GM21529 (cell line): ENCODE measurements around the gene HIVEP3.
A peak's percentile ranks its signal among the peaks of the same experiment; 100 is the strongest.
"Not testable (repeated sequence)": the region's sequence is repeated elsewhere in the genome, so short reads cannot be mapped to it uniquely, and the experiment has no call there.

Source experiments
- ATAC-seq: cut with Tn5 transposase; IDR thresholded peaks from one replicate; pipeline ENCODE4 v1.9.1; 2021; ENCODE audit not compliant: unreplicated experiment

The HIVEP3 gene

DNA sequence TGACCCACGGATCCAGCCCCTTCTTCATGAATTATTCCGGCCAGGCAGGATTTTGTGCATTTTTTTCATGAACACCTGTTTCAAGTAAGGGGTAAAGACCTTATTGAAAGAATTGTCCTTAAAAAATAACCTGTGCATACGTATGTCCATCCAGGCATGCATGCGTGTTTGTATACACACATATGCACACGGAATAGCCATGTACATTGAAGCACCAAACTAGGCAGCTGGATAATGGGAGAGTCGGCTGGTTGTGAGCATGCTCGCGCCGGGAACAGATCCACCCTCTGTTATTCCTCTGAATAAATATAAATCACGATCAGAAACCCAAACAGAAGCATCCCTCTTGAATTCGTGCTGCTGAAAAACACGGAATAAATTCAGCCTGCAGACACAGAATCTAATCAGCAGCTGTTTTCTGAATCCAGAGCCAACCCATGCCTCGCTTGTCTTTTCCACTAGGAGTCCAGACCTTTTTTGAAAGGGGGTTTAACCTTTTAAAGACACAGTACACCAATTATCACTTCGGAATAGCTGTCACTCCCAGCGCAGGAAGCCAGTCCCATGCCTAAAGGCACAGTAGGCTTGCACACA lies at the start of gene HIVEP3:
TSS of gene HIVEP3 (minus strand) at position 473 of the 594 bp plus-strand sequence.
- ATAC-seq: no peak

DNA sequence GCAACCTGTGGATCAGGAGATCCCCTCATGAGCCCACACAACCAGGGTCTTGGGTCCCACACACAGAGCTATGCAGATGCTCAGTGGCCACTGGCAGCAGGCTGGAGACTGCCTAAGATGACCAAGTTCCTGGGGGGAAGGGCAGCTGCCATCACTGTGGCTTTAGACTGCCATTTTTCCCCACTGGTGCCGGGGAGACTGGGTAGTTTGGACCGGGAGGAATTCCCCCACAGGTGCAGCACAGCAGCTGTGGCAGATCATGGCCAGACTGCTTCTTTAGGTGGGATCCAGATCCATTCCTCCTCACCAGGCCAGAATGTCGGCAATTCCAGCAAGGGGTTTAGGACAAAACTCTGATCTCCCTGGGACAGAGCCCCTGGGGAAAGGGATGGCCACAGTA lies 45.7 kb upstream of the HIVEP3 start:
- ATAC-seq: no peak

DNA sequence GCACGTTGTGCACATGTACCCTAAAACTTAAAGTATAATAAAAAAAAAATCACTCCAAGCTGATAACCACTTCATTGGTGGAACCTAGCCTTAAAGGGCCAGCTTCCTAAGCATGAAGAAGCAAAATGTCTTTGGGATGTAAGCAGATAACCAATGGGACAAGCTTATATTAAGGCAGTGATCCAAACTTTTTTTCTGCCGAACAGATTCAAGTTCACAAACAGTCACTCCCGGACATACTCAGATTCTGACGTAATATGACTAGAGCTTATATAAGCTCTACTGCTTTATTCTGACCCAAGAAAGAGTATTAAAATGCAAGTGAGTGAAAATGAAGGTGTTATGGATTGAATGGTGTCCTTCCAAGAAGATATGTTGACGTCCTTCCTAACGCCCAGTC lies 44.9 kb upstream of the HIVEP3 start:
- no peak for ATAC-seq

DNA sequence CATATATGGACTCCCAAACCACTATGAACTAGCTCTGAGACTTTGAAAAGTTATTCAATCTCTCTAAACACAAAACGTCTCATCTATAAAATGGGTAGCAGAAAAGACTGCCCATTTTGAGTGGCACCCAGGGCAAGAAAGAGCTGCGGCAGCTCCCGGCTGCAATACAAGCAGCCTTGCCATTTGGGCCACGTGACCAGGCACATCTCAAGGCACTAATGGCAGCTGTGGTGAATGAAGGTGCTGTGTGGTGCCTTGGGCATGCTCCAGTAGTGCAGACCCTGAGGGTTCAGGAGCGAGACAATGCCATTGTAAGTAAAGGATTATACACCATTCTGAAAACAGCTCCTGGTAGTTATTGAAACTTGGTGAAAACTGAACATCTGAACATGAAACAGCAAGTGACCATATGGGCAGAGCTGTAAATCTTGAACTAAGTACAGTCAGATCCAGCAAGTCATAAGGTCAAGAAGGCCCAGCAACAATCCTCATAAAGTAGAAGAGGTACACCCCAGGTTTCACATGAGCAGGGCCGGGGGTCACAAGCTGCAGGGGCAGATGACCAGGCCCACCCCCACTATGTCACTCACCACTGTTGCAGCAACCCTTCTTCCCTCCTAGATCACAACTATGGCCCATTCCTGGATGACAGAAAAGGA lies 39.4 kb upstream of the HIVEP3 start:
- ATAC-seq: no peak

DNA sequence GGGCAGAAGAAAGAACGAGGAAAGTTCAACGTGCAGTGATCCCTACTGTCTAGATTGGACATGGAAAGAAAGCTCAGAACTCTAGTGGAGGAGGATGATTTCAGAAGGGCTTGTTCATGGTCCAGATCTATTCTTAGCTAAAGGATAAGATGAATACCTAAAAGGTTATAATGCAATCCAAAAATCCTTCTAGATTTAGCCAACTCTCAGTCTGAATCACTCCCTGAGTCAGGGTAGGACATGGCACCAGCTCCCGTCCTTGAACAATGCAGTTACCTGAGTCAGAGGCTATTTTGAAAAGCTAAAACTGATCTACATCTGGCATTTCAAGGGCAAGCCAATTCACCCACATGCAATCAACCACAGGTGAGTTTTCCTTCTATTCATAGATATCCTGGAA lies 38.8 kb upstream of the HIVEP3 start:
- no peak for ATAC-seq

DNA sequence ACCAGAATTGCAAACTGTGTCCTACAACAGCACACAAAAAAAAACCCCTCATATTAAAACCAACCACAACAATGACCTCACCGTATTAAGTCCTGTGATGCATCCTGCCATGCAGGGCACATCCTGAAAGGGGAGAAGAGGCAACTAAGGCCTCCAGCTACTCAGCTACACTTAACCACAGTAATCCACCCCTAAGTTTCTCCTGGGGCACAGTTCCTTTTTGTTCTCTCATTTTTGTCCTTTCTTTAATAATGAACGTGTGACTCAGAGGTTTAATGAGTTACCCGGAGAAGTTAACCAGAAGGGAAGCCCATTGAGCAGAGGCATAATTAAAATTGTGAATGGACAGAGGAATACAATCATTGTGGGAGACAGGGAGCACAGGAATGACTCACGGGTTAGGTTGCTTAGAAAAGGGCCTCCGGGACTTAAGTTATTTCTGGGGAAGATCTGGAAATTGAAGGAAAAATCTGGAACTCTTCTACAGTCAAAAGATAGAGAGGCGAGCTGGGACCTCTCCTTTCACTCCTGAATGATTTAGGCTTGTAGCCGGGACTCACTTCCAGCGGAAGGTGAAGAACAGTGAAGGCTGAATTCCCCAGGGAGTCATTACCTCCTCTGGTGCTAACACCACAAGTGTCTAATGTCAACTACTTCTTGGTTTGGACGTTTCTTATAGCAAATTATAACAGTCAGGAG lies 36.9 kb upstream of the HIVEP3 start:
- peak; percentile 85 for ATAC-seq

DNA sequence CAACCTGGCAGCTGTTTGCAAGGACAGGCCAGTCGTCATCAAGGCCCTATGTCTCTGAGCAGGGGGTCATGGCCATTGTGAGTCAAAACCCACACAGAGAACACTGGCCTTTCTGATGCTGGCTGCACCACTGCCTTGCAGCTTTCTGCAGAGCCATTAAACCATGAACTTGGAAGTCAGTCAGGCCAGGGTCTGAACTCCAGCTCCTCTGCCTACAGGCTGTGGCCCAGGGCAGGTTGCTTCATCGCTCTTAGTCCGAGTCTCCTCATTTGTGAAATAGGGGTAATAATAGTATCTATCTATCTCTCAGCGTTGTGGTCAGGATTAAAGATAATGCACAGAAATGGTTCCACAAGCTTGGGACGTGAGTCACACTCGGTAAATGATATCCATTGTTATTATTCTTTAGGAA lies 35.8 kb upstream of the HIVEP3 start:
- ATAC-seq: no peak

DNA sequence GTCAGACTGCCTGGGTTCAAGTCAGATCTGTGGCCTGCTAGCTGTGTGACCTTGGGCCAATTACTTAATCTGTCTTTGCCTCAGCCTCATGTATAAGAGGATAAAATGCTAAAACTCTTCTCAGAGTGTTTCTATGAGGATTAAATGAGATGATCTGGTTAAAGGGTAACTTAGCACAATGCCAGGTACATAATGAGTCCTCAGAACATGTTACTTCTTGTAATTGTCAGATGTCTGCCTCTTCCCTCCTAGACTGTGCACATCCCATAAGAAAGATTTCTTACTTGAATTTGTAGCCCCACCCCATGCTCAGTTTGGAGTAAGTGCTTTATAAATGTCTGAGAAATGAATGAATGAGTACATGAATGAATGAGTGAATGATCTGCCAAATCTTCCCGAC lies 34.6 kb upstream of the HIVEP3 start:
- no peak for ATAC-seq

DNA sequence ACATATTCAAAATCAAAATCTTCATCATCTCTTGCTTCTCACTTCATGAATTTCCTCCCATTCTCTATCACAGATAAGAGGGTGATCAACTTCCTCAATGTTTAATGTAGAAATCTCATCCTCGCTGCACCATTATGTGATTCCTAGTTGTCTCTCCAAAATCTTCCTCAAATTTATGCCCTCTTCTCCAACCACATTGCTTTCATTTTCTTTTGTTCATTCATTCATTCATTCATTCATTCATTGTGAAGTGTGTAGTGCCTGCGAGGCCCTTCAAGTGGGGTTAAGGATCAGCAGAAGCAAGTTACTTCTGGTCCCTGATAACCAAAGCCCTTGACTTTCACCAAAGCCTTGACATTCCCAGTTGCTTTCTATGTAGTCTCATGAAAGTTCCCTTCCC lies 33.5 kb upstream of the HIVEP3 start:
- no peak for ATAC-seq

DNA sequence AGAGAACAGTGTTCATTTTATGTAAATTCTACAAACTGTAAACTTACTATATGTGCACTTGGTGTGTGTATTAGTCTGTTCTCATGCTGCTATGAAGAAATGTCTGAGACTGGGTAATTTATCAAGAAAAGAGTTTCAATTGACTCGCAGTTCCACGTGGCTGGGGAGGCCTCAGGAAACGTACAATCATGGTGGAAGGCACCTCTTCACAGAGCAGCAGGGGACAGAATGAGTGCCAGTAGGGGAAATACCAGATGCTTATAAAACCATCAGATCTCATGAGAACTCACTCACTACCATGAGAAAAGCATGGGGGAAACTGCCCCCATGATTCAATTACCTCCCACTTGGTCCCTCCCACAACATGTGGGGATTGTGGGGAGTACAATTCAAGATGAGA lies 32.8 kb upstream of the HIVEP3 start:
- not testable (repeated sequence) for ATAC-seq

DNA sequence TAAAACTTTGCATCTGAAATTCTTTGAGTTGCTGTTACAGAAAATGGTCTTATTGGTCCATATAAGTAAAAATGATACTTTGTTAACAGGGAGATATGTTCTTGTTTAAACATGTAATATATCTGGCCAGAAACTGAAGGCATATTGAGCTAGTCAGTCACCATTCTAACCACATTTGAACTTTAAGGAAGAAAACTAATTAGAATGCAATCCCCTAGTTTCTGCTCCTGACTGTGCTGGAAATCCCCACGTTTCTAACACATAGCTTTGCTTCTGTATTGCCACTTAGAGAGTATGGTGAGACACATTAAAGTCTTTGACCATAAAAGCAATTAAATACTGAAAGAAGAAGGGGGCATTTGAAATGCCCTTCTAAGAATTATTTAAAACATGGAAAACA lies 32.1 kb upstream of the HIVEP3 start:
- ATAC-seq: no peak

DNA sequence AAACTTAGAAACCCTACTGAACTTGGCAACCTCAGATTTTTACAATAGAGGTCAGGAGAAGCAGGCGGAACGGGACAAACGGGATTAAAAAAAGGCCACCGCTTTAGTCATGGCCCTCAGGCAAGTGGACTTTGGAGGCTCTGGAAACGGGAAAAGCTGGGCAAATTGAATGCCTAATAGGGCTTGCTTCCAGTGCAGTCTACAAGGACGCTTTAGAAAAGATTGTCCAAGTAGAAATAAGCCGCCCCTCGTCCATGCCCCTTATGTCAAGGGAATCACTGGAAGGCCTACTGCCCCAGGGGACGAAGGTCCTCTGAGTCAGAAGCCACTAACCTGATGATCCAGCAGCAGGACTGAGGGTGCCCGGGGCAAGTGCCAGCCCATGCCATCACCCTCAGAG lies 27.2 kb upstream of the HIVEP3 start:
- ATAC-seq: not testable (repeated sequence)

DNA sequence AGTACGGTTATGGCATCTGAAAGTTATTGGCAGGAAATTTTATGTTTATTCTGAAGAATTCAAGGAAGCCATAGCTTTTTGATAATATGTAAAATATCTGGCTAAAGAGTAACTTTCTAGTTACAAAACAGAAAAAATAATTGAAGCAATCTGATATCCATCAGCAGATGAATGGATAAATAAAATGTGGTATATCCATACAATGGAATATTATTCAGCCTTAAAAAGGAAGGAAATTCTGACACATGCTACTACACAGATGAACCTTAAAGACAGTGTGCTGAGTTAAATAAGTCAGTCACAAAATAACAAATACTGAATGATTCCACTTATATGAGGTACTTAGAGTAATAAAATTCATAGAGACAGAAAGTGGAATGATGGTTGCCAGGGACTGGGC lies 25.0 kb upstream of the HIVEP3 start:
- ATAC-seq: no peak

DNA sequence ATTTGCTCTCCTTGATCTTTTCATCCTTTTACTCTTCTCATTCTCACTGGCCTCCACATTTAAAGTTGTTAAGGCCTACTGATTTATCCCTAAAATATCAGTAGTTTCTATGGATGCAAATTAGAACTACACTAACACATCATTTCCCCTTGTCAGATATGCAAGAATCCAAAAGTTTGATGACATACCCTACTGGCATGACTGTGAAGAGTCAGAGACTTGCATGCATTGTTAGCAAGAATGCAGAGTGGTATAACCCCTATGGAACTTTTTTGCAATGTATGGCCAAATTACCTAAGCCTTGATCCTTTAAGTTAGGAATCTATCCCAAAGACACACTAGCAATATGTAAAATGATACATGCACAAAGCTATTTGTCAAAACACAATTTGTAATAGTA lies 23.6 kb upstream of the HIVEP3 start:
- ATAC-seq: no peak

DNA sequence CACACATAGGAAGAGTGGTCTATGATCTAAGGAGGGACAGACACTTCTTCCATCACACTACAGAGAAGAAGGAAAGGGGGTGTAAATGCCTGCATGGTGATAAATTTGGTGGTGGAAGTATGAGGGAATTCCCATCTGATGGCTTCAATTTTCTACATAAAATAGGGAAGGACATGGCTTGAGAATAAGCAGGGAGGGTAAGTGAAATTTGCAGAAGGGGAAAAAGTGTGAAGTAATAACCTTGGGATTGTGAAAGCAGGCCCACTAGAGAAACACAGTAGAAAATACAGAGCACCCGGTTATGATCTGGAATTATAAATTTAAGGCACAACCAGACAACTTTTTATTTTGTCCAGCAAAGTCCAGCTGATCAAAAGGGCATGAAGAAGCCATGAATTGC lies 22.7 kb upstream of the HIVEP3 start:
- no peak for ATAC-seq

DNA sequence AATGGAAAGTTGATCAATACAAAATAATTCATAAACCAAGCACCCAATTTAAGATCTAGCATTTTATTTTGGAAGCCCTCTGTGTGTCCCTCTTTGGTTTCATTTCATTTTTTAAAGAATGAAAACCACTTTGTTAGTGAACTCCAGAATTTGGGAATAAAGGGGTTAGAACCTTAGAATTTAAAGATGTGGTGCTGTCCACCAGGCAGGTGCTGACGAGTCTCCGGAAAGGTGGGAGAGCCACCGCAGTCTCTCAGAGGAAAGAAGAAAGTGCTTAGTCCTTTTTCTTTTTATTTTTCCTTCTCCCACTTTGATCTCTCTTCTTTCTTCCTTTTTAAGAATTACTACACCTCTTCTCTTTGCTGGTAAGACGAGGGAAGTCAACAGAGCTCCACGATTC lies 20.5 kb upstream of the HIVEP3 start:
- ATAC-seq: no peak

DNA sequence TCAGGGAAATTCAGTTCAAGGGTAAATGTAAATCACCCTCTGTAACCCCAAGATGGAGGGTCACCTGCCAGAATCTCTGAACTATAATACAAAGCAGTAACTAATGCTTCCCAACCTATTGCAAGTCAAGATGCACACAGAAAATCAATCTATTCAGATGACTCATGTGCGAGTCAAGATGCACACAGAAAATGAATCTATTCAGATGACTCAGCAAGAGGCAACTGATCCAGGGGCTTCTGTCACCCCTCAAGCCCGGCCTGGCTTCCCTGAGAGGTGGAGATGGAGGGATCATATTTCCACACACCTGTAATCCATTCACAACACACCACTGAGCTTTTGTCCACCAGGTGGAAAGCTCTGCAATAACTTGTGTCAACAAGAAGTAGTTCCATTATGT lies 17.4 kb upstream of the HIVEP3 start:
- no peak for ATAC-seq

DNA sequence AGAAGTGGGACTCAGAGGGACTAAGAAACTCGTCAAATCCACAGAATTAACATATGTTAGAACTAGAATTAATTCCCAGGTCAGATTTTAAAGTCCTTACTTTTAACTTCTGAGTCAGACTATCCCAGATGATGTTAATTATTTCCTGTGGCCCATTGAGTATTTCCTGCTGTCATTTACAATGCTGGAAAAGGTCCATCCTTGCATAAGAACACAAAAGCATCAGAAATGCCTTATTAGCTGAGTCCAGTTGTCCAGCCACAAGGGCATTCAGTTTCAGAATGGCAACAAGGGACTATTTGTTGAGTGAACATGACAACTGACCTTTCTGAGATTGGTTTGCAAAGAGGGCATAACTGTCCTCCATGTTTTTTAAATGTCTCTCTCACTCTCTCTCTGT lies 16.5 kb upstream of the HIVEP3 start:
- no peak for ATAC-seq

DNA sequence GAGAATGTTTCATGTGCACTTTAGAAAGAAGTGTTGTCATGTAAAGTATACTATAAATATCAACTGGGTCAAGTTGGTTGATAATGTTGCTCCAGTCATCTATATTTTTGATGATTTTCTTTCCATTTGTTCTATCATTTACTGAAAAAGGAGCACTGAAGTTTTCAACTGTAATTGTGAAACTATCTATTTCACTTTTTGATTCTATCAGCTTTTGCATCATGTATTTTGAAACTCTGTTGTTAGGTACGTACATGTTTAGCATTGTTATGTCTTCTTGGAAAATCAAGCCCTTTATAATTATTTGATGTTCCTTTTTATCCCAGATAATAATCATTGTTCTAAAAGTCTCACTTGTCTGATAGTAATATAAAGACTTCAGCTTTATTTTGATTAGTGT lies 14.4 kb upstream of the HIVEP3 start:
- ATAC-seq: no peak

DNA sequence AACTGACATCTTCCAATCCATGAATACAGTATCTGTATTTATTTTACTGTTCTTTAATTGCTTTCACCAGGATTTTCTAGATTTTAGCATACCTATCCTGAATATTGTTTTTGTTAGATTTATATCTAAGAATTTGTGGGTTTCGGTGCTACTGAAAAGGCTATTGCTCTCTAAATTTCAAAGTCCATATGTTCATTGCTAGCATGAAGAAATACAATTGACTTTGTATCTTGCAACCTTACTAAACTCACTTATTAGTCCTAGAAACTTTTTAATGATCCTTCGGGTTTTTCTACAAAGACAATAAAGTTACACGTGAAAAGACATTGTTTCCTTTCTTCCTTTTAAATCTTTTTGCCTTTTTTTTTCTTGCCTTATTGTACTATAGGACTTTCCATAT lies 12.9 kb upstream of the HIVEP3 start:
- no peak for ATAC-seq

DNA sequence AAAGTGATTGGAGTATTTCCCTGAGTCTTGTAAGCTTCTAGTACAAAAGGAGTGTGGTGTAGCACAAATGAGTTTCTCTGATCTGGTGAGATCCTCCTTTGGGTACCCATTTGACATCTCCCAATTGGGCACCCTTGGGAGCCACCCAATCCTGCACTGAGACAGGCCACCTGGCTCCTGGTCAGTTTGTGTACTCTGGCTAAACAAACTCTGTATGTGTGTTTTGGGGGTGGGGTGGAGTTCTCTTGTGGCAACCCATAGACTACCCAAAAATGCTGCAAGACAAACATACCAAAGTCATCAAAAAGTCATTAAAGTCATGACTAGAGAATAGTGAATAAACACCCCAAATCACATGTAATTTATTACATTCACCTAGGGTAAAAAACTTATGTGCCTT lies 8.4 kb upstream of the HIVEP3 start:
- no peak for ATAC-seq

DNA sequence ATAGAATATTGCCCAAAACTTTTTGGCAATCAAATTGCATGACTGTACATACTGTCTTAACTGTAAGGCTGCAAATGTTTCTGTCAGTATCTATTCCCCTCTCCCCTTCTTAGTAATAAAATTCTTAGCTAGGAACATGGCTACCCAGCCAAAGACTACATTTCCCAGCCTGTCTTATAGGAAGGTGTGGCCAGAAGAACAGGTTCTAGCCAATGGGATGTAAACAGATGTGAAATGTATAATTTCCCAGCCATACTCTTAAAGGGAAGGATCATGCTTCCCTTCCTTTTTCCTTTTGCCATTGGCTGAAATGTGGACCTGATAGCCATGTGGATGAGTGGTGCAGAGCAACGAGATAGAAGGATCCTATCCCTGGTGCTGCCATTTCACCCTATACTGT lies 7.0 kb upstream of the HIVEP3 start:
- no peak for ATAC-seq

DNA sequence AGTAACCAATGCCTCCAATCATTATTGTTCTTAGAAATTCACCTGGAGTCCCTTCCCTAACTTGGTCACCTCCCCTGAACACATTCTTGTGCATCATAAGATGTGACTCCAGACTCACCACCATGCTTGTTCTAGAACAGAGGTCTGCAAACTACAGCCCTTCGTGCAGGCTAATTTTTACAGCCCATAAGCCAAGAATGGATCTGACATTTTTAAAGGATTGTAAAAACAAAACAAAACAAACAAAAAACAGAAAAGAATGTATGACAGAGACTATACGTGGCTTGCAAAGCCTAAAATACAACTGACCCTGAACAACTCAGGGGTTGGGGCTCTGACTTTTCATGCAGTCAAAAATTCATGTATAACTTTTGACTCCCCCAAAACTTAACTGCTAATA lies 6.2 kb upstream of the HIVEP3 start:
- no peak for ATAC-seq
